HepG2 (cell line): Measurements from ENCODE around the gene SLCO2B1. TPM values are rescaled to one million over a fixed set of nuclear protein-coding genes. Genes with fewer than 3 reads are reported as not detected.

Source experiments
- ATAC-seq: fragments of 200-7000 bp; cut with Tn5 transposase; 3 replicates; pipeline ENCODE4 v1.9.1; 2020; ENCODE audit warnings: mild to moderate bottlenecking, moderate library complexity
- BruUV-seq: library from RNA; stranded (reverse); fragments of 400-500 nt; replicated peaks from 2 replicates; lab custom pipeline; 2021; lab: Mats Ljungman, UMichigan
- CTCF ChIA-PET: fragments of 300-600 bp; formaldehyde crosslinking; extraction: SDS; loops from one replicate; lab custom pipeline; 2021; ENCODE audit warnings: low total read pairs, inconsistent platforms, low intra/inter-chr PET ratio; lab: Yijun Ruan, JAX
- POLR2A ChIA-PET: fragments of 350-600 bp; sonication (Branson Sonifier 250); formaldehyde crosslinking; loops from one replicate; lab custom pipeline; 2020; ENCODE audit warnings: antibody characterized with exemption, inconsistent platforms; lab: Yijun Ruan, JAX
- DNase-seq: peaks from one replicate; pipeline ENCODE4 v3.0.0-alpha.2; 2015; ENCODE audit warnings: low spot score
- FAIRE-seq: peaks from 3 replicates; lab custom pipeline; 2011; peaks lifted over from hg19 to GRCh38; lab: Jason Lieb, UNC
- H2AFZ ChIP-seq: one replicate; pipeline ENCODE4 v1.6.1; 2011; ENCODE audit warnings: low read length, inconsistent platforms
- H3K27ac ChIP-seq: fragments of 300-600 bp; 3 replicates; pipeline ENCODE4 v1.8.0; 2011; ENCODE audit warnings: mixed run types, mild to moderate bottlenecking, mixed read lengths, low read length, inconsistent platforms; ENCODE audit not compliant: insufficient read depth; ENCODE audit errors: extremely low read length
- H3K27me3 ChIP-seq, 2 experiments: fragments of 200-600 bp in 1 of 2; 2 replicates in 1 of 2; 3 replicates in 1 of 2; pipeline versions ENCODE4 v1.6.0 to v1.8.0; 2011; ENCODE audit warnings: low read length in 2 of 2, mild to moderate bottlenecking in 2 of 2, moderate library complexity in 2 of 2, inconsistent platforms in 1 of 2; ENCODE audit not compliant: insufficient read depth in 2 of 2, control insufficient read depth in 1 of 2
- H3K36me3 ChIP-seq, 2 experiments: fragments of 200-600 bp in 1 of 2; replicated peaks in 1 of 2; 2 replicates in 1 of 2; 3 replicates in 1 of 2; pipeline versions ENCODE4 v1.5.1 to v1.8.0; 2011; ENCODE audit warnings: low read length in 2 of 2, inconsistent platforms in 1 of 2; ENCODE audit not compliant: insufficient read depth in 2 of 2, control insufficient read depth in 1 of 2
- H3K4me1 ChIP-seq: 2 replicates; pipeline ENCODE4 v1.5.1; 2012; ENCODE audit warnings: low read length, inconsistent platforms; ENCODE audit not compliant: insufficient read depth
- H3K4me2 ChIP-seq: 2 replicates; pipeline ENCODE4 v1.6.0; 2011; ENCODE audit warnings: low read depth, low read length, inconsistent platforms
- H3K4me3 ChIP-seq, 3 experiments: fragments of 200-600 bp in 1 of 3; sonication (generic), shearing (Covaris generic) in 1 of 3; replicated peaks in 1 of 3; 2 replicates each; pipeline ENCODE4 v1.5.1; 2011 to 2016; ENCODE audit warnings: low read length in 3 of 3, inconsistent platforms in 2 of 3, low read depth in 2 of 3, mild to moderate bottlenecking in 2 of 3, control low read depth in 1 of 3, mixed read lengths in 1 of 3; ENCODE audit not compliant: insufficient read depth in 1 of 3
- H3K79me2 ChIP-seq: one replicate; pipeline ENCODE4 v1.6.1; 2011; ENCODE audit warnings: low read length, inconsistent platforms; ENCODE audit not compliant: insufficient read depth
- H3K9ac ChIP-seq: 2 replicates; pipeline ENCODE4 v1.6.0; 2011; ENCODE audit warnings: mild to moderate bottlenecking, low read depth, low read length, inconsistent platforms; ENCODE audit not compliant: insufficient read depth
- H3K9me3 ChIP-seq: 2 replicates; pipeline ENCODE4 v1.5.1; 2012; ENCODE audit warnings: mild to moderate bottlenecking, low read length
- H4K20me1 ChIP-seq: 2 replicates; pipeline ENCODE4 v1.6.0; 2011; ENCODE audit warnings: inconsistent platforms, mild to moderate bottlenecking, low read length, moderate library complexity; ENCODE audit not compliant: insufficient read depth
- AGO2 ChIP-seq: fragments of 200-400 bp; formaldehyde crosslinking; optimal IDR thresholded peaks from 2 replicates; pipeline ENCODE3; 2017; ENCODE audit warnings: mild to moderate bottlenecking, low read depth, low read length, moderate library complexity
- AKAP8 ChIP-seq: sonication (generic); formaldehyde crosslinking; IDR thresholded peaks from 2 replicates; pipeline ENCODE4 v1.5.1; 2020; ENCODE audit warnings: mild to moderate bottlenecking, missing genetic modification reagents
- MTF1 ChIP-seq: sonication (generic); formaldehyde crosslinking; IDR thresholded peaks from 2 replicates; pipeline ENCODE4 v1.5.0; 2020; ENCODE audit warnings: missing genetic modification reagents
- RCOR2 ChIP-seq: IDR thresholded peaks from 2 replicates; pipeline ENCODE4 v1.6.1; 2016; ENCODE audit warnings: missing biosample characterization, missing genetic modification reagents
- REPIN1 ChIP-seq: sonication (generic); formaldehyde crosslinking; IDR thresholded peaks from 2 replicates; pipeline ENCODE4 v1.8.0; 2022; ENCODE audit warnings: missing genetic modification reagents, low read depth, mild to moderate bottlenecking, borderline replicate concordance
- ZMYM3 ChIP-seq: sonication (generic); formaldehyde crosslinking; IDR thresholded peaks from 2 replicates; pipeline ENCODE4 v1.5.1; 2020; ENCODE audit warnings: mild to moderate bottlenecking, missing genetic modification reagents
- ZNF274 ChIP-seq: sonication (generic); formaldehyde crosslinking; IDR thresholded peaks from 2 replicates; pipeline ENCODE4 v1.5.1; 2020; ENCODE audit warnings: mild to moderate bottlenecking, missing genetic modification reagents
- ZNF564 ChIP-seq: sonication (generic); formaldehyde crosslinking; IDR thresholded peaks from 2 replicates; pipeline ENCODE4 v1.8.1; 2023; ENCODE audit warnings: mild to moderate bottlenecking, missing genetic modification reagents
- ZNF629 ChIP-seq: sonication (generic); formaldehyde crosslinking; conservative IDR thresholded peaks from 2 replicates; pipeline ENCODE4 v1.5.0; 2020; ENCODE audit warnings: missing genetic modification reagents
- WGBS: methylation state at CpG from one replicate; pipeline ENCODE4 v1.1.6; 2017; ENCODE audit warnings: low lambda C conversion rate; 5-methylcytosine and 5-hydroxymethylcytosine counted together
- in situ Hi-C: cut with HindIII; loops from 2 replicates; pipeline ENCODE4 v1.10.0; 2017; ENCODE audit warnings: low pct_unique_long_range_greater_than_20kb; ENCODE audit not compliant: extremely low pct_ligation_motif_present
- intact Hi-C: fragments of 100-400 bp; cut with micrococcal nuclease; formaldehyde crosslinking; loops from one replicate; pipeline ENCODE4 v1.10.0; 2022; ENCODE audit not compliant: unreplicated experiment
- polyA plus RNA-seq, 8 experiments: library from polyadenylated mRNA; depleted of rRNA in 3 of 8; stranded (reverse) in 7 of 8; unstranded in 1 of 8; fragments of >200 nt; fragmentation: Illumina TruSeq in 4 of 8; extraction: Trizol in 4 of 8; gene quantifications; 2 replicates each; pipeline versions ENCODE4 v1.2.1 to v1.2.3, GENCODE V29; 2011 to 2016; ENCODE audit warnings: low read depth in 4 of 8, missing spikeins in 1 of 8, mixed read lengths in 1 of 8; ENCODE audit not compliant: insufficient read depth in 1 of 8
- total RNA-seq, 5 experiments: library from RNA; depleted of rRNA; stranded (reverse); fragments of >200 nt; fragmentation: Illumina TruSeq; extraction: Trizol; gene quantifications; 2 replicates each; pipeline ENCODE4 v1.2.3, GENCODE V29; 2016; ENCODE audit warnings: low read depth in 1 of 5
- TF ChIP-seq, protein P1 (sequence below): sonication (generic); formaldehyde crosslinking; IDR thresholded peaks from 2 replicates; pipeline ENCODE4 v1.4.0; 2020; ENCODE audit warnings: missing genetic modification reagents

Gene SLCO2B1
- total and polyA plus RNA-seq, 2 of the 13 experiments (the other 11 are each of a cell fraction or from before 2014, with no cell fraction given), result 15.3 to 19.8 TPM

DNA sequence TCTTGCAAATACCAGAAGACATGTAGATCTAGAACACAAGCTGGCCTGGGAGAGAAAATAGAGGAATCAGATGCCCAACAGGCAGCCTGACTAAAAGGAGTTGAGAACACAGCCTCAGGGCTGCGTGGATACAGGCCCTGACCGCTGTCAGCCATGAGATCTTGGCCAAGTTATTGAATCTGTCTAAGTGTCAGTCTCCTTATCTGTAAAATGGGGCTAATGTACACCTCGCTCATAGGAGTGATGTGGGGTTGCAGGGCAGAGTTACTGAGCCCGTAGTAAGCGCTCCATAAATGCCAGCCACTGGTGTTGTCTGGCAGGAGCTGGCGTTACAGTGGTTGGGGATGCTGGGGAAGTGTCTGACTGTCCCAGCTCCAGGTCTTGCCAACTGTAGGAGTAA lies 51.3 kb downstream of the SLCO2B1 start:
- no peak overlapping the region for H3K27ac ChIP-seq
- H2AFZ ChIP-seq, result no peak overlapping the region
- no peak for DNase-seq
- H4K20me1 ChIP-seq, result no peaks in the 10 kb centered on the region
- 98% methylated on average over 6 of the region's 6 CpGs for WGBS
- FAIRE-seq, result no peak
- H3K27me3 ChIP-seq, result no peaks in the 10 kb centered on the region
- H3K79me2 ChIP-seq, result no peaks in the 10 kb centered on the region
- BruUV-seq, result no TSS peak
- H3K9me3 ChIP-seq, result no peaks in the 10 kb centered on the region
- no peak overlapping the region for H3K9ac ChIP-seq
- no peaks in the 10 kb centered on the region; a peak in 3 of 5 replicates for H3K36me3 ChIP-seq
- in situ Hi-C loops (loop anchor here (5.0 kb wide), 1 partner anchor 55 kb away; no protein-coding TSS in a partner anchor), intact Hi-C loops (loop anchor here (5.0 kb wide), 1 partner anchor 45 kb away; no protein-coding TSS in a partner anchor)
- CTCF ChIA-PET, result interaction anchor here (5.9 kb wide), 1 partner anchor 60 kb away, joined by 173 read pairs; no protein-coding TSS in a partner anchor
- no peak for ATAC-seq
- H3K4me3 ChIP-seq, result no peak overlapping the region
- no peak overlapping the region for H3K4me2 ChIP-seq
- H3K4me1 ChIP-seq, result peaks cover 32% of the 10 kb centered on the region
- POLR2A ChIA-PET, result interaction anchor here (3.6 to 7.6 kb wide), 2 partner anchors 34 to 58 kb away, joined by 44 to 163 read pairs; no protein-coding TSS in a partner anchor
- peak; percentile 85 for TF ChIP-seq ZNF629
- no peak for TF ChIP-seq REPIN1 (CRISPR knock-in tag)
- TF ChIP-seq AKAP8 (CRISPR knock-in tag), result 0 out of 2 replicates have a peak, but pooled peaks have one; percentile 6
- 0 out of 2 replicates have a peak, but pooled peaks have one; percentile 21 for TF ChIP-seq ZMYM3 (CRISPR knock-in tag)
- TF ChIP-seq RCOR2 (CRISPR knock-in tag), result no peak

DNA sequence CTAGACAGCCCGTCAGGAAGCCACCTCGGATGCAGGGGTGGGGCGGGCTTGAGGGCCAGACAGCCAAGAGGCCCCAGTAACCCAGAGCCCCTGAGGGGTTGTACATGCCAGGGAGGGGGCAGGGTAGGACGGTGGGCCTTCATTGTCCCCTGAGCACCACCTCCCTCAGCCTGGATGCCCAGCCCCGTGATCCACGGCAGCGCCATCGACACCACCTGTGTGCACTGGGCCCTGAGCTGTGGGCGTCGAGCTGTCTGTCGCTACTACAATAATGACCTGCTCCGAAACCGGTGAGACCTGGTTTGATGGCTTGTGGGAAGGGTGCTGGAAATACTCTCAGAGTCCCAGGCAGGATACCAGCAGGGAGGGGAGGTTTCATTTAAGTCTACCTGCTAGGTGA lies 52.2 kb downstream of the SLCO2B1 start:
- BruUV-seq, result no TSS peak
- intact Hi-C loops, result loop anchor here (5.0 kb wide), 1 partner anchor 46 kb away; no protein-coding TSS in a partner anchor

More for the DNA sequence above, 52.2 kb downstream of the SLCO2B1 start:
- in situ Hi-C loops, result loop anchor here (5.0 kb wide), 1 partner anchor 56 kb away; no protein-coding TSS in a partner anchor
- Histone ChIP-seq H3K4me3 (no peak overlapping the region), H3K9me3 (no peaks in the 10 kb centered on the region), H3K4me1 (peaks cover 32% of the 10 kb centered on the region), H3K27ac (peak overlapping the region; percentile 91), H3K4me2 (no peak overlapping the region), H3K36me3 (no peaks in the 10 kb centered on the region; a peak in 2 of 5 replicates), H3K9ac (0 out of 2 replicates have a peak overlapping the region, but pooled peaks have one; percentile 25), H3K27me3 (no peaks in the 10 kb centered on the region), H2AFZ (no peak overlapping the region), H3K79me2 (no peaks in the 10 kb centered on the region), H4K20me1 (no peaks in the 10 kb centered on the region)
- POLR2A ChIA-PET, result interaction anchor here (0.6 to 7.6 kb wide), 8 partner anchors 12 to 59 kb away, joined by 4 to 163 read pairs (median 14); partner anchors contain the start of genes SLCO2B1 and TPBGL
- WGBS, result 93% methylated on average over 5 of the region's 13 CpGs
- FAIRE-seq (no peak), ATAC-seq (no peak), DNase-seq (no peak)
- TF ChIP-seq, protein P1, sequence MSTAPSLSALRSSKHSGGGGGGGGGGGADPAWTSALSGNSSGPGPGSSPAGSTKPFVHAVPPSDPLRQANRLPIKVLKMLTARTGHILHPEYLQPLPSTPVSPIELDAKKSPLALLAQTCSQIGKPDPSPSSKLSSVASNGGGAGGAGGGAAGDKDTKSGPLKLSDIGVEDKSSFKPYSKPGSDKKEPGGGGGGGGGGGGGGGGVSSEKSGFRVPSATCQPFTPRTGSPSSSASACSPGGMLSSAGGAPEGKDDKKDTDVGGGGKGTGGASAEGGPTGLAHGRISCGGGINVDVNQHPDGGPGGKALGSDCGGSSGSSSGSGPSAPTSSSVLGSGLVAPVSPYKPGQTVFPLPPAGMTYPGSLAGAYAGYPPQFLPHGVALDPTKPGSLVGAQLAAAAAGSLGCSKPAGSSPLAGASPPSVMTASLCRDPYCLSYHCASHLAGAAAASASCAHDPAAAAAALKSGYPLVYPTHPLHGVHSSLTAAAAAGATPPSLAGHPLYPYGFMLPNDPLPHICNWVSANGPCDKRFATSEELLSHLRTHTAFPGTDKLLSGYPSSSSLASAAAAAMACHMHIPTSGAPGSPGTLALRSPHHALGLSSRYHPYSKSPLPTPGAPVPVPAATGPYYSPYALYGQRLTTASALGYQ (CRISPR knock-in tag), result no peak
- TF ChIP-seq MTF1 (CRISPR knock-in tag), result no peak
- TF ChIP-seq ZNF274 (CRISPR knock-in tag), result 0 out of 2 replicates have a peak, but pooled peaks have one; percentile 38
- TF ChIP-seq AGO2, result peak; percentile 46
- TF ChIP-seq ZNF564, result no peak
- CTCF ChIA-PET, result interaction anchor here (1.7 to 5.9 kb wide), 2 partner anchors 34 to 61 kb away, joined by 6 to 173 read pairs; no protein-coding TSS in a partner anchor
